GM19463 (cell line): Measurements from ENCODE around the gene TBXAS1.

ENCODE experiments used
- ATAC-seq: cut with Tn5 transposase; IDR thresholded peaks from one replicate; pipeline ENCODE4 v1.9.1; 2021; ENCODE audit warnings: mild to moderate bottlenecking, moderate library complexity; ENCODE audit not compliant: unreplicated experiment

The TBXAS1 gene

DNA sequence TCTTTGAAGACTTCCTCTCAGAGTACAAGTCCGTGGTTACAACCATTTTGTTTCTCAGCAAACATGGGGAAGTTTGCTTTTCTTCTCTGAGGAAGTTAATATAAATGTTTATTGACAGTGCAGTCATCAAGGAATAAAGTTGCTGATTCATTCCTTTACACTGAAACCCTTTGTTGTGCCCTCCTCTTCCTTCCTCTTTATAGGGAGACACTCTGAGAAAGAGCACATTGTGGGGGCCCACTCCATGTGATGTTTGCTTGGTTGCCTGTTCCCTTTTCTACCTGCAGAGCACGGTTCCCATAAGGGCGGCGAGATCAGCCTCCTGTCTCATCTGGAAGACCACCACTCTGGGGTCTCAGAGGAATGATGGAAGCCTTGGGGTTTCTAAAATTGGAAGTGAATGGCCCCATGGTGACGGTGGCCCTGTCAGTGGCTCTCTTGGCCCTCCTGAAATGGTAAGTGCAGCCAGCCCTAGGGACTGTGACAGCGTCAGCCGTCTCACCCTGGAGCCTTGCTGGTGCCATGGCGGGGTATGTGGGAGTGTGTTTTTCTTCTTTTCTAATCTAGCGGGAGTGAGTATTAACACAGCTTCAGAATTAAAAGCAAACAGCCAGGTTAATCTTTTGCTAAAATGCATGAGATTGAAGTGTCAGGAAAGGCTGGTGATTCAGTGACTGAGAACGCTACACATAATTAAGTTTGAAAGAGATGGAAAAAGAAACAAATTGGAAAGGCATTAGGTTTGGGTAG, at the start of gene TBXAS1:
Gene TBXAS1, plus strand, starts transcription at position 240 of the 750 bp plus-strand sequence. Its CDS starts 127 bp downstream, at position 367.
- peak; percentile 50 for ATAC-seq

DNA sequence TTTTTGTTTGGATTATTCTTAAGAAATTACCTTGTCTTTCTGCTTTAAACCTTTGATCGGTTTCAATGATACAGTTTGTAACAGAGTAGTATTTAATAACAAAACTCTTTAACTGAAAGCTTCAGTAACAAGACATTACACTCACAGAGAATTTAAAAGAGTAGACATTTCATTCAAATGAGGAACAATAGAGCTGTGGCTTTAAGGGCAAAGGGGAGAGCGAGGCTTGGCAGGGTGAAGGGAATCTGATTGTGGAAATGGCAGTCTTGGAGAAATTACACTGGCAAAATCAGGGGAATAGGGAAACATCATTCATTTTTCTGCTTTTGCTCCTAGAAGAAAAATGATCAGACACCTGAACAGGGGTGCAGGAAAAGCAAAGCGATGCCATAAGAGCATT, 46.1 kb upstream of the TBXAS1 start:
- no peak for ATAC-seq

DNA sequence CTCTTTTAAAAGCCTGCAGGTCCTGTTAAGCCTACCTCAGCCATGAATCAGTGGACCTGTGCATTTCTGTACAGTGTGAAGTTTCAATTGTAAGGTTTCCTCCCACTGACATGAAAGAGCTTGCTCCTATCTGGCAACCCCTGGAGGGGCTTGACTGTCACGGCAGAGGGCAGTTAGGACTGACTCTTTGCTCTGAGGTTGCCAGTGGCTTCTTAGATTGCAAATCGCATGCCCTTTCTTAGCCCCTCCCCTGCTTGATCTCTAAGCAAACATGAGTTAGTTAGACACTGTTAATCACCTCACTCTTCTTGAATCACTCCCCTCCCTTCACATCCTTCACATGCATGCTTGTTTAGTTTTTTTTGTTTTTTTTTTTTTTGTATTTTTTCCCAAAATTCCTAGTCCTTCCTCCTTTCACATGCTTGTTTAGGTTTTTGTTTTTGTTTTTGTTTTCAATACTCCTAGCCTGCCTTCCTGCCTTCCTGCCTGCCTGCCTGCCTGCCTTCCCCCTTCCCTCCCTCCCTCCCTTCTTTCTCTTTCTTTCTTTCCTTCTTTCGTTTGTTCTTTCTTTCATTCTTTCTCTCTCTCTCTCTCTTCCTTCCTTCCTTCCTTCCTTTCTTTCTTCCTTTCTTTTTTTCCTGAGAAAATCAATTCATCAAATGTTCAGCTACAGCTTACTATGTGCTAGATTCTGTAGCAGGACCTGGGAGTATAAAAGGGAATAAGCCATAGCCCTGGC, 45.2 kb upstream of the TBXAS1 start:
- peak; percentile 60 for ATAC-seq

DNA sequence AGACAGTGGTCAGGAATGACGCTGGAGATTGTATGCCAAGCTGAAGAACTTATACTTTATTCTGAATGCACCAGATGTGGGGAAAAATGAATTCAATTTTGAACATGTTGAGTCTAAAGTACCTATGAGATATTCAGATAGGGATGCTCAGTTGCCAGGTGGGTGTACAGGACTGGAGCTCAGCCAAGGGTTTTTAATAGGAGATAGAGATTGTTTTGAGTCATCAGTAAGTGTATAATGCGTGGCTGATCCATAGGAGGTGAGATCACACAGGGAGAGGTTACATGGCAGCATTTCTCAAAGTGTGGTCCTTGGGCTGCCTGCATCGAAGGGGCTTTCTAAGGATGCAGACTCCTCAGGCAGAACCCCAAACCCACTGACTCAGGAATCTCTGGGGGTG, 44.4 kb upstream of the TBXAS1 start:
- ATAC-seq = no peak

DNA sequence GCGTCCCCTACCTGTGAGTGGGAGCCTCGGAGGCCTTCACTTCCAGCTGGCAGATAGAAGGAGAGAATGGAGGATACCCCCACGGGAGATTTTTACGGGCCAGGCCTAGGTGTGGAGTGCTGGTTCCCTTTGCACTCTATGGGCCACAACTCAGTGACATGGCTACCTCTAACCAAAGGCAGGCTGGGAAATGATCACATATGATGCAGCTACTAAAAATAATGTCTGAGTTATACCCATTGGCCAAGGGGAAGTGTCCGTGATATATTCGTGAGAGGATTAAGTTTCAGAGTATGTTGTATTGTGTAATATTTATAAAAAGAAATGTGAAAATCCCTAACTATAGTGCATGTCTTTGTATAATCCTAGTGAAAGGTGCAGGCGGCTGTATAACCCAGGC, 37.7 kb upstream of the TBXAS1 start:
- ATAC-seq = no peak

DNA sequence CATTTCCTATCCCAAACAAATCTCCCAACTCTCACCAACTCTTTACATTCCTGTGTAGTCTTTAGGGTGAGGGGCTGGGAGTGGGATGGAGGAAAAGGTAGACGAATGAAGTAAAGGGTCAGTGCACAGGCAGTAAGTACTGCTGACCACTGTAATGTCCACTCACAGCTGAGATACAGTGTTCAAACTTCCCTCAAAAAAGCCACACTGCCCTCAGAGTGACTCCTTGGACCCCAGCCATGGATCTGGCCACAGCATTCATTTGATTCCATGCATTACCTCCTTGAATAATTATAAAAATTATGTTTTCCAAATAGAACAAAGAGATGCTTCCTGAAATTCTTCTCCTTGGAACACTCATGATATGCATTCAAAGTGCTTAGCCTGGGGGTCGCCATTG, 31.5 kb upstream of the TBXAS1 start:
- ATAC-seq = no peak

DNA sequence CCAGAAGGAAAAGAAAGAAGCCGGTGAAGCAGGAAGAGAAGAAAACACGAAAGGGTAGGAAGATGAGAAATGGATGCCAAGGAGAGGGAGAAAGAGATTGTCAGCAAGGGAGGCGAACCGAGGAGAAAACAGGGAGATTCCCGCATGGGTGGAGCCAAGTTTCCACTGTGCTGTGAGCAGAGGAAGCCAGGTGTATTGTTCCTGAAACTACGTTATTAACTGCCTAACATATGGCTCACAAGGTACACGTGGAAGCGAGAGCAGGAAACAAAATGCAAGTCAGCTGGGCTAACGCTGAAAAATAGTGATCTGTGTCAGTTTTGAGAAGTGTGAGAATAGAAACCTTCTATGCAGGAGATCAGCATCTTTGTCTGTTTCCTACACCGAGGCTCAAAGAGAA, 30.8 kb upstream of the TBXAS1 start:
- ATAC-seq = peak; percentile 85

DNA sequence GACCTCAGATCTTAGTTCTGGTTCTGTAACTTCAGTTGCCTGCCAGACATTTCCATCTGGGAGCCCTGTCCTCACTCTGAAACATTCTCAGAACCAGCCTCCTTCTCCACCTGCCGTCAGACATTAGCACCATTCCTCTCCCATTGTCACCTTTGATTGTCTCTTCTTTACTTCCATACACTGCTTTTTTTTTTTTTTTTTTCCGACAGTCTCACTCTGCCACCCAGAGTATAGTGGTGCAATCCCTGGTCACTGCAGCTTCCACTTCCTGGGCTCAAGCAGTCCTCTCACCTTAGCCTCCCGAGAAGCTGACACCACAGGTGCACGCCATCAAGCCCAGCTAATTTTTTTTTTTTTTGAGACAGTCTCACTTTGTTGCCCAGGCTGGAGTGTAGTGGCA, 30.2 kb upstream of the TBXAS1 start:
- no peak for ATAC-seq

DNA sequence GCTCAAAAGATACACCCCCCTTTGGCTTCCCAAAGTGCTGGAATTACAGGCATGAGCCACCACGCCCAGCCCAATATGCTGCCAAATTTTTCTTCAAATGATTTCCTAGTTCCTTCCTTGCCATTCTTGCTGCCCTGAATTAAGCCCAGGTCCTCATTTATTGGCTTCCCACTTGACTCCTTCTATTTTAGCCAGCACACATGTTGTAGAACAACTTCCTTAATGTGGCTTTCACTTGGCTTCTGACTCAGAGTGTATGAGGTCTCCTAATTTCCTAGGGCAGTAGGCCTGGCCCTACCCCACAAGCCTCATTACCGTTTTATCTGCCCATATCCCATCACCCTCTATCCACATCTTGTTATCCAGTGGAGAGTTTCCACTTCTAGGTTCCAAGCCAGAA, 29.5 kb upstream of the TBXAS1 start:
- no peak for ATAC-seq

DNA sequence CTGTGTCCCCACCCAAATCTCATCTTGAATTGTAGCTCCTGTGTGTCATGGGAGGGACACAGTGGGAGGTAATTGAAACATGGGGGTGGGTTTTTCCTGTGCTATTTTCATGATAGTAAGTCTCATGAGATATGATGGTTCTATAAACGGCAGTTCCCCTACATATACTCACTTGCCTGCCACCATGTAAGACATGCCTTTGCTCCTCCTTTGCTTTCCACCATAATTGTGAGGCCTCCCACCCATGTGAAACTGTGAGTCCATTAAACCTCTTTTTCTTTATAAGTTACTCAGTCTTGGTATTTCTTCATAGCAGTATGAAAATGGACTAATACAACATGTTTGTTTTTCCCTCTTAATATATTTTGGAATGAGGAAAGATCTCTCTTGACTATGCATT, 24.5 kb upstream of the TBXAS1 start:
- ATAC-seq = no peak

DNA sequence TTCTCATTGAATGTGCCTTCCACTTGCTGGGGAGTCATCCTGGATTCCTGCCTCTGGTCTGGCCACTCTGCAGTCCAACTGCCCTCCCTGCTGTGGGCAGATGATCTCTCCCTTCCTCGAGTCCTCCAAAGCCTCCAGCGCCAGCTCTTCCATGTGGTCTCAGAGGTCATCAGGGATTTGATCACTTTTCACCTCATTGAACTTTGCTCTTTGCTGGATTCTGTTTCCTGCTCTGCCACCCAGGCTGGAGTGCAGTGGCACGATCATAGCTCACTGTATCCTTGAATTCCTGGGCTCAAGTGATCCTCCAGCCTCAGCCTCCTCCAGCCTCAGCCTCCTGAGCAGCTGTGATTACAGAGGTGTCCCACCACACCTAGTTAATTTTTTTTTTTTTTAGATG, 22.1 kb upstream of the TBXAS1 start:
- ATAC-seq = no peak

DNA sequence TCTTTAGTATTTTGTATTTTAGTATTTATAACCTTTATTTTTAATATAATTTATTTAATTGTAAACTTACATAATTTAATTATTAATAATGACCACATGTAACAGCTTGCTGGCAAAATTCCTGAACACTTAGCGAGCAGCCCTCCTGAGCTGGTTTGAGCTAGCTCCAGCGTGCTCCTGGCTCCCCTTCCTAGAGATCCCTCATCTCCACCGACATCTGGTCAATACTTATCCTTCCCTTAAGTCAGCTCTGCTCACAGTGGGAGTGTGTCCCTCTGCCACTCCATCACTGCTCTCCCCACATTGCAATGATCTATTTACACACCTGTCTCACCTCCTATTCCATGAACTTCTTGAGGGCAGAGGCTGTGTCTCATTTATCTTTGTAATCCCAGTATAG, 20.6 kb upstream of the TBXAS1 start:
- no peak for ATAC-seq

DNA sequence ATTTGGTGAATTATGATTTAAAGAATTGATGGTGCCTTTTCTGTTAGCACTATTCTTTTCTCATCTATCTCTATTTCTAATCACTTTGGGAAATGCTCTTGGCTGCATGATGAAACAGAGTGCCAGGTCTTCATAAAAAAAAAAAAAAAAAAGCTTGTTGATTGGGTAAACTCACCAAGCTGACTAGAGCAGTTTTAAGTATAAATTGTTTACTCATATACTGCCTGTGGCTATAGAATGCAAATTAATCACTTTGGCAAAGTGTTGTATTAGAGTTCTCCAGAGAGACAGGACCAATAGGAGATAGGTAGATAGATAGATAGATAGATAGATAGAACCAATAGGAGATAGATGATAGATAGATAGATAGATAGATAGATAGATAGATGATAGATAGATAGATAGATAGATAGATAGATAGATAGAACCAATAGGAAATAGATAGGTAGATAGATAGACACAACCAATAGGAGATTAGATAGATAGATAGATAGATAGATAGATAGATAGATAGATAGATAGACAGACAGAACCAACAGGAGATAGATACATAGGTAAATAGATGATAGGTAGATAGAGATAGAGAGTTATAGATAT, 20.1 kb upstream of the TBXAS1 start:
- no peak for ATAC-seq

DNA sequence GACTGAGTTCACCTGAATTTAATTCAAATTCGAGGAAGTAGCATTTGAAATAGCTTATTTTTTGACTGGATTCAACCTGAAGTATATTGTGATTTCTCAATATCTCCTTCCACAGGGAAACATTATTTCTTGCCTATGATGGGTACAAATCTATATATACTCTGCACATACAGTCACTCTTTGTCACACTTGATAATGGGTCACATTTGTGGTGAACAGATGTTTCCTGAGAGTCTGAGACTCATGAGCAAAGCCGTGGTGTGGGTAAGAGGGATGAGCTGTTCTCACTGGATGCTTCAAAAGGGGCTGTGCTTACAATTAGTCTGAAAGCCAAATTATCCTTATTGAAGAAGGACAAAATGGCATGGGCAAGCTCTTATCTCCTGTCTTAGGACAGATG, 18.0 kb upstream of the TBXAS1 start:
- no peak for ATAC-seq

DNA sequence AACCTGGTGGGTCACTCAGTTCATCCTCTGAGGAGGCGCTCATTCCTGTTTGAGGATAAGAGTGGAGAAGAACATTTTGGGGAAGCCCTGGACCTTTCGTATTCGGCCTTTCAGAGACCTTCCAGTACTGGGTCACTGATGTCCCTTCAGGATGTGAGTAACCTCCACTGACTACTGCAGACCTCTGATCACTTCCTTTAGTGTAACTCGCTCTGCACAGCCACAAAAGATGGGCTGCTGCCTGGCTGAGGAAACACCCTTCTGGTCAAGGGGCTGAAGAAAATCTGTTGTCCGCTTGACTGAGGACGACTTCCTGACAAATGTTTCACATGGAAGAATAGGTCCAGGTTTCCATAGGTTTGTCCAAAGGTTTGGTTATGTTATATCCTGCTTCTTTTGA, 15.9 kb upstream of the TBXAS1 start:
- no peak for ATAC-seq

DNA sequence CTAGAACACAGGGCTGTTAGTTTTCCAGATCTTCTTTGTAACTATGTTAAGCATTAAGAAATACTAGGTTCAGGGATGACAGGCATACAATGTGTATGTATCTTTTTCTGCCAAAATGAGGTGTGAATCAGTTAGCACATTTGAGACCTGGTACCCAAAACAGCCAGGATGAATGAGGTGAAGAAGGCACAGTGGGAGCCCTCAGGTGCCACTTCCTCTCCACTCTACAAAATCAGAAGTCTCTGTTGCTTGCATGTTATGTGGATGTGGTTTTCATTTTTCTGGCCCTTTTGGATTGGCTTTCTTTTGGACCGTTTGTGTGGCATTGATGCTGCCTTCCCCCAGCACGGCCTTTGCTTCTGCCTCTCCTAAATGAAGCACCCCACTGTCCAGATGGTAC, 15.4 kb upstream of the TBXAS1 start:
- ATAC-seq = no peak

DNA sequence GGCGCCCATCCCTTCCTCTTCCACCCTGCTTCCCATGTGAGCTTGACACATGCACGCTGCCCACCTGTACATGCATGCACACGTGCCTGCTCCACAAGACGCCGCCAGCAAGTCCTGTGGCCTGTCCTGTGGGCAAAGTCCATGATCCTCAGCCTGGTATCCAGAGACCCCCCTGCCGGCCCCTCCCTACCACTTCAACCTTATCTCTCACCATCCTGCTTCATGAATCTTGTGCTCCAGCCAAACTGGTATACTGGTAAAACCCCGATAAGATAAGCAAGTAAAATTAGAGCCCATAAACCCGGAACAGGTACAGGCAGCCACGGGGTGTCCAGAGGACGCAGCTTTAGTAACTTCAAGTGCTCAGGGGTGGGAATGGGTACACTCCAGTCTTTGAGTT, 11.8 kb upstream of the TBXAS1 start:
- no peak for ATAC-seq

DNA sequence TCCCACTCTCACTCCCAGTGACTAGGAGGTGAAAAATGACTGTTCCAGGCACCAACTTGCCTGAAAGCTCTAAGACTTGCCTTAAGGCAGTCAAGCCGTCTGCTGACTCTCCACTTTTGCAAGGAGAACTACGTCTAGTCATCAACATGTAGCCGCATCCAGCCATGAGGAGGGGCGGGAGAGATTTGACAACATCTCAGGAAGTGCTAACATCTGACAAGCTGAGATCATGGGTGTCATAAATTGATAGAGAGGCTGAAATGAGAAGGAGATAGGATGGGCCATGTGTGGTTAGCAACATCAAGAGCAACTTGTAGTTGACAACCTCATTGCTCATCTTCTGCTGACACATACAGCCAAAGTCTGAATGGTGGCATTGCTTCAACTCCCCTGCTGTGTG, 9.0 kb upstream of the TBXAS1 start:
- no peak for ATAC-seq

DNA sequence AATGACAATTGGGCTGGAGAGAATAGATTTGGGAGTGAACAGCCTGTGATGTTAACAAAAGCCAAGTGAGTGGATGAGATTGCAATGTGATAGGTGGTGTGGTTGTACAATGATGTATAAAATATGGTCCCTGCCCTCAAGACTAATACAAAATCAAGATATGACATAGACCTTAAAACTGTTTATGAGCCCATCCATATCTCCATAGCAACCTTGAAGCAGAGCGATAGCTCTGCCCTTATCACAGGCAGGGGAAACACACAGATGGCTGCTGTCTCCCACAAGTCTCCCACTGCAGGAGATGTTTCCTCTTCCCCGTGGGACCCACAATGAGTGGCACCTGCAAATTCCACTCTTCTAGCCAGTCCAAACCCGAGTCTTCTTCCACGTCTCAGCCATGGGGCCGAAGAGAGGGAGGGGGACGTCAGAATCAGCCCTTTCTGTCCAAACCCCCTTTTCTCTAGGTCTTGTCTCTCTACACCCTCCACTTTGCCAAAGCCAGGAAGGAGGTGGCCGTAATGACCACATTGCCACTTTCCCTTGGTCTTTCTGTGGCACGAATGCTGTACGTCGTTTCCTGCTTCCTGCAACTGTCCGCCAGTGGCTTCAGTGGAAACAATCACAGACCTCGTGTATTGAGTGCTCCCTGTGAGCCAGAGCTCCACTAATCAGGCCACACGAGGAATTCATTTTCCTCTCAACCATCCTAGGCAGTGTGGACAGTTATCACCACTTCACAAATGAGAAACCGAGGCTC, 7.5 kb upstream of the TBXAS1 start:
- ATAC-seq = no peak

DNA sequence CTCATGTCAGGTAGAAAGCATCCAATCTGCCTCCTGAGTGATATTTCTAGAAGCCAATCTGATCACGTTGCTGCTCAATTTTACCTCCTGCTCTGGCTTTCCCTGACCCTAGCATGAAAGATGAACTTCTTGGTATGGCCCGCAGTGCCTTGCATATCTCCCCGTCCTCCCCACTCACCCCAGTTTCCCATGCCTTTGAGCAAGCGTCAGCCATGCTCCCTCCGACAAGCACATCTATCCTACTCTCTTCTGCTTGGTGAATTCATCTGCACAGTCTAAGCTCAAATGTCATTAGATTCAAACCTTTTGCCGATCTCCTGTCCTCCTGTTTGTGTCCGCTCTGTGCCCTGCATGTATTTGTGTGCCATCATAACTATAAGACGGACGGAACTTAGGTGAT, 6.2 kb upstream of the TBXAS1 start:
- ATAC-seq = no peak

DNA sequence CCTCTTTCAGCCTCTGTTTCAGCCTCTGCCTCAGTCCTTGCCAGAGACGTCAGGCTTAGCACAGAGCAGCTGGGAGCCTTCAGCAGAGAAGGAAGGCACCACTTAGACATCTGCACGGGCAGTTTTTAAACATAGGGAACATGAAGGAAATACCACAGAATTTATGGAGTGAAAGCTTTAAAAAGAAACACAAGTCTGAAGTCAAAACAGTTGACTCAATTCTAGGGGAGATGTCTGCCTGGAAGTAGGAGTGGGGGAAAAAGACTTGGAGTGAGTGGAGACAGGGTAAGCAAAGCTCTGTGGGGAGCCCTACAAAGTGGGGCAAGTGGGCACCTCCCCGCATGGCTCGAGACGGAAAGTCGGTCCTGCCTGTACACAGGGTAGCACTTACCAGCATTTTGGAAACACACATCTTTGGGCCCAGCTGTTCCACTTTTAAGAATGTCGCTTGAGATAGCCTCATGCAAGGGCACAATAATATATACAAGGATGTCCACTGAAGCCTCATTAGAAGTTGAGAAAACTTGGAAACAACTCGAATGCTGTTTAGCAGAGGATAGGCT, 5.0 kb upstream of the TBXAS1 start:
- ATAC-seq = no peak
